HEK293T (cell line): ENCODE measurements around the gene APOL4.

ENCODE experiments used
- FOXM1 ChIP-seq: fragments of 450-650 bp; IDR thresholded peaks from 2 replicates; pipeline ENCODE4 v1.6.1; 2017; ENCODE audit warnings: mild to moderate bottlenecking, borderline replicate concordance
- HDGF ChIP-seq: fragments of 450-650 bp; IDR thresholded peaks from 2 replicates; pipeline ENCODE4 v1.6.1; 2017; ENCODE audit warnings: antibody characterized with exemption, borderline replicate concordance
- NFRKB ChIP-seq: fragments of 450-650 bp; IDR thresholded peaks from 2 replicates; pipeline ENCODE4 v1.6.1; 2016; ENCODE audit warnings: mild to moderate bottlenecking, moderate library complexity
- SP1 ChIP-seq: fragments of 450-650 bp; IDR thresholded peaks from 2 replicates; pipeline ENCODE4 v1.6.1; 2017
- SUZ12 ChIP-seq: fragments of 450-650 bp; IDR thresholded peaks from 2 replicates; pipeline ENCODE4 v1.6.1; 2016; ENCODE audit warnings: mild to moderate bottlenecking
- TARDBP ChIP-seq: fragments of 450-650 bp; IDR thresholded peaks from 2 replicates; pipeline ENCODE4 v1.6.1; 2016

DNA sequence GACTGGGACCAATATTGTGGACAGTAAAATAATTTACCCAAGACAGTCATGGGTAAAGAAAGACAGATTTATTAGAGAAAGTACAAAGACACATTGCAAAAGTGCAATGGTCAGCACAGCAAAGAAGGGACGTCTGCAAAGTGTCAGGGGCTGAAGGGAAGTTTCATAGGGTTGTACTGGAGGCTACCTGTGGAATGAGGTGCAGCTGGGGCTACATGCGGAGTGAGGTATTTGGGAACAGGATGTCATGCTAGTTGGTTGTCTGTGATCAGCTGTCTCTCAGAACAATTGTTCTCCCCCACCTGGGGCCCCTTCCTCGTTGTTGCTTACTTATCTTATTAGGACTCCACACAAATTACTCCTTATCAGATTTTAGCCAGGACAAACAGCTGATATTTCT, 29.7 kb downstream of the APOL4 start:
- TF ChIP-seq TARDBP, result no peak
- no peak for TF ChIP-seq HDGF
- TF ChIP-seq NFRKB, result no peak
- no peak for TF ChIP-seq SP1
- TF ChIP-seq SUZ12, result no peak
- TF ChIP-seq FOXM1, result no peak
